Testis (tissue), 2 donors: ENCODE measurements around the gene CACNA2D3.

ENCODE experiments used
- CTCF ChIP-seq, 3 experiments: fragments of 450-650 bp in 2 of 3; fragments of 200-600 bp in 1 of 3; sonication (generic) in 1 of 3; IDR thresholded peaks; one replicate each; pipeline ENCODE4 v1.5.1; 2016 to 2019; ENCODE audit warnings: antibody characterized with exemption in 3 of 3, mild to moderate bottlenecking in 2 of 3, moderate library complexity in 1 of 3
- POLR2A ChIP-seq: fragments of 450-650 bp; IDR thresholded peaks from one replicate; pipeline ENCODE4 v1.6.1; 2017; ENCODE audit warnings: antibody characterized with exemption, mild to moderate bottlenecking, moderate library complexity

GRCh38 chr3:54358969-54359694 is 236.8 kb downstream of the CACNA2D3 start:
- TF ChIP-seq POLR2A (no peak), CTCF (IDR thresholded peaks at IDR 0.05) (no peak)
